ENCODE data around the gene GPR146.

DNA sequence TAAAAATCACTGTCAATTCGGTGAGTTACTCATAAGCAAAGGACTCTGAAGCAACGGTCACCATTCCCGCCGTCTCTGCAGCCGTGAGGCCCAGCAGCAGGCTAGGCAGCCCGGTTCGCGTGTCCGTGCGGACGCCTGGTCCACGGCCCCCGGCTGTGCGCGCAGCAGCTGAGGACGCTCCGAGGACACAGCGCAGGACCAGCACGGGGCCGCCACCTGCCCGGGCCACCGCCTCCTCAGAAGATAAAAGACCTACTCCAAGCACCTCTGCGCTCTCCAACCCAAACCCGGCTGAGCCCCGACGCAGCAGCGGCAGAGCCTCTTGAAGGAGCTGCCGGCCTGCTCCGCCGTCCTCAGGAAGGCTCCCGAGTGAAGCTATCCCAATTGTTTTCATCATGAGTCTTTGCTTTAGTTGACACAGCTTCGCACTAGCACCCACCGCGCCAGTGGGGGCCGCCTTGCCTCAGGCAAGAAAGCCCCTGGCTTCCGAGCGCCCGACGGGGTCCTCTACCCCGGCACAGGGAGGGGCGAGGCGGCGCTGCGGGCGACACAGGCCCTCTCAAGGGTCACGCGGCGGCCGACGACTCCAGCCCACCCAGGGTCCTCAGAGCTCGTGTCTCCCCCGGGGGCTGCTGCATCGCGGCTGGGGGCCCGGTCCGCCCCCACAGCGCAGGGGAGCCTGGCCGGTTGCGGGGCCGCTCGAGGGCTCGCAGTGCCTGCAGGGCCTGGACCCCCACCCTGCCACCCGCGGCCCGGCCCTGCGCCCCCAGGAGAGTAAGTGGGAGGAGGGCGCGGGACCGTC lies 16.9 kb upstream of the GPR146 start:
- TF ChIP-seq, protein P1, sequence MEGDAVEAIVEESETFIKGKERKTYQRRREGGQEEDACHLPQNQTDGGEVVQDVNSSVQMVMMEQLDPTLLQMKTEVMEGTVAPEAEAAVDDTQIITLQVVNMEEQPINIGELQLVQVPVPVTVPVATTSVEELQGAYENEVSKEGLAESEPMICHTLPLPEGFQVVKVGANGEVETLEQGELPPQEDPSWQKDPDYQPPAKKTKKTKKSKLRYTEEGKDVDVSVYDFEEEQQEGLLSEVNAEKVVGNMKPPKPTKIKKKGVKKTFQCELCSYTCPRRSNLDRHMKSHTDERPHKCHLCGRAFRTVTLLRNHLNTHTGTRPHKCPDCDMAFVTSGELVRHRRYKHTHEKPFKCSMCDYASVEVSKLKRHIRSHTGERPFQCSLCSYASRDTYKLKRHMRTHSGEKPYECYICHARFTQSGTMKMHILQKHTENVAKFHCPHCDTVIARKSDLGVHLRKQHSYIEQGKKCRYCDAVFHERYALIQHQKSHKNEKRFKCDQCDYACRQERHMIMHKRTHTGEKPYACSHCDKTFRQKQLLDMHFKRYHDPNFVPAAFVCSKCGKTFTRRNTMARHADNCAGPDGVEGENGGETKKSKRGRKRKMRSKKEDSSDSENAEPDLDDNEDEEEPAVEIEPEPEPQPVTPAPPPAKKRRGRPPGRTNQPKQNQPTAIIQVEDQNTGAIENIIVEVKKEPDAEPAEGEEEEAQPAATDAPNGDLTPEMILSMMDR (IDR thresholded peaks at IDR 0.05), result no peak
- TF ChIP-seq POLR2A (IDR thresholded peaks at IDR 0.05), result no peak
